ENCODE measurements around the gene ZNF496.
"Not testable (repeated sequence)": the region's sequence is repeated elsewhere in the genome, so short reads cannot be mapped to it uniquely, and the experiment has no call there.

- not testable (repeated sequence) for TF ChIP-seq HDAC1 (CRISPR knock-in tag; IDR thresholded peaks at IDR 0.05); TBP (CRISPR knock-in tag; IDR thresholded peaks at IDR 0.05); MAFF (IDR thresholded peaks at IDR 0.05; ENCODE audit: low read depth, low read length); POLR2A (IDR thresholded peaks at IDR 0.05; ENCODE audit: insufficient read depth in 1 of 2, low read depth in 2 of 2, low read length in 2 of 2); TOPORS (CRISPR knock-in tag; IDR thresholded peaks at IDR 0.05); ZNF639 (CRISPR knock-in tag; conservative IDR thresholded peaks at IDR 0.05); ELF4 (CRISPR knock-in tag; IDR thresholded peaks at IDR 0.05; ENCODE audit: borderline replicate concordance)
- TF ChIP-seq, protein P1, sequence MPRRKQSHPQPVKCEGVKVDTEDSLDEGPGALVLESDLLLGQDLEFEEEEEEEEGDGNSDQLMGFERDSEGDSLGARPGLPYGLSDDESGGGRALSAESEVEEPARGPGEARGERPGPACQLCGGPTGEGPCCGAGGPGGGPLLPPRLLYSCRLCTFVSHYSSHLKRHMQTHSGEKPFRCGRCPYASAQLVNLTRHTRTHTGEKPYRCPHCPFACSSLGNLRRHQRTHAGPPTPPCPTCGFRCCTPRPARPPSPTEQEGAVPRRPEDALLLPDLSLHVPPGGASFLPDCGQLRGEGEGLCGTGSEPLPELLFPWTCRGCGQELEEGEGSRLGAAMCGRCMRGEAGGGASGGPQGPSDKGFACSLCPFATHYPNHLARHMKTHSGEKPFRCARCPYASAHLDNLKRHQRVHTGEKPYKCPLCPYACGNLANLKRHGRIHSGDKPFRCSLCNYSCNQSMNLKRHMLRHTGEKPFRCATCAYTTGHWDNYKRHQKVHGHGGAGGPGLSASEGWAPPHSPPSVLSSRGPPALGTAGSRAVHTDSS (CRISPR knock-in tag; conservative IDR thresholded peaks at IDR 0.05) = not testable (repeated sequence)
Measured at GRCh38 chr1:247255772-247256171, 75.9 kb downstream of the ZNF496 start, which contains the start of gene VN1R5.
